ENCODE data around the gene GLRX.
"Not testable (repeated sequence)": the region's sequence is repeated elsewhere in the genome, so short reads cannot be mapped to it uniquely, and the experiment has no call there.

GLRX gene

GRCh38 chr5:95851141-95851540 is 28.6 kb upstream of the GLRX start:
- not testable (repeated sequence) for DNase-seq

GRCh38 chr5:95850391-95850894 is 27.9 kb upstream of the GLRX start:
- no peak for DNase-seq

- no peak for DNase-seq
Observed at GRCh38 chr5:95848701-95849100, 26.2 kb upstream of the GLRX start.

GRCh38 chr5:95847261-95847592 is 24.7 kb upstream of the GLRX start:
- no peak for DNase-seq

- DNase-seq: peak; percentile 48
Observed at GRCh38 chr5:95846554-95847260, 24.2 kb upstream of the GLRX start.

GRCh38 chr5:95845391-95845790 is 22.9 kb upstream of the GLRX start:
- no peak for DNase-seq

GRCh38 chr5:95843733-95844223 is 21.3 kb upstream of the GLRX start:
- DNase-seq: no peak

- DNase-seq: no peak
Observed at GRCh38 chr5:95842854-95843544, 20.5 kb upstream of the GLRX start.

GRCh38 chr5:95841914-95842812 is 19.6 kb upstream of the GLRX start:
- DNase-seq: no peak

GRCh38 chr5:95840956-95841705 is 18.6 kb upstream of the GLRX start:
- DNase-seq: no peak

- DNase-seq: no peak
Observed at GRCh38 chr5:95839658-95840057, 17.1 kb upstream of the GLRX start.

- no peak for DNase-seq
Observed at GRCh38 chr5:95838556-95838955, 16.0 kb upstream of the GLRX start.

GRCh38 chr5:95838001-95838520 is 15.5 kb upstream of the GLRX start:
- no peak for DNase-seq

GRCh38 chr5:95837492-95837891 is 15.0 kb upstream of the GLRX start:
- DNase-seq: no peak

GRCh38 chr5:95836971-95837370 is 14.4 kb upstream of the GLRX start:
- DNase-seq: not testable (repeated sequence)

- DNase-seq: no peak
Observed at GRCh38 chr5:95836544-95836943, 14.0 kb upstream of the GLRX start.

- DNase-seq: no peak
Observed at GRCh38 chr5:95835682-95836385, 13.3 kb upstream of the GLRX start.

- DNase-seq: no peak
Observed at GRCh38 chr5:95832664-95833063, 10.1 kb upstream of the GLRX start.

- DNase-seq: no peak
Observed at GRCh38 chr5:95830226-95830625, 7.7 kb upstream of the GLRX start.

GRCh38 chr5:95827892-95828246 is 5.3 kb upstream of the GLRX start:
- no peak for DNase-seq

GRCh38 chr5:95826949-95827891 is 4.7 kb upstream of the GLRX start:
- no peak for DNase-seq

All from NCI-H774 (cell line).